Fibroblast of gingiva (primary cell): ENCODE data around the gene PARM1.

Source experiments
- DNase-seq: peaks from one replicate; pipeline ENCODE4 v3.0.0-alpha.2; 2011; ENCODE audit warnings: low read depth

Gene PARM1

DNA sequence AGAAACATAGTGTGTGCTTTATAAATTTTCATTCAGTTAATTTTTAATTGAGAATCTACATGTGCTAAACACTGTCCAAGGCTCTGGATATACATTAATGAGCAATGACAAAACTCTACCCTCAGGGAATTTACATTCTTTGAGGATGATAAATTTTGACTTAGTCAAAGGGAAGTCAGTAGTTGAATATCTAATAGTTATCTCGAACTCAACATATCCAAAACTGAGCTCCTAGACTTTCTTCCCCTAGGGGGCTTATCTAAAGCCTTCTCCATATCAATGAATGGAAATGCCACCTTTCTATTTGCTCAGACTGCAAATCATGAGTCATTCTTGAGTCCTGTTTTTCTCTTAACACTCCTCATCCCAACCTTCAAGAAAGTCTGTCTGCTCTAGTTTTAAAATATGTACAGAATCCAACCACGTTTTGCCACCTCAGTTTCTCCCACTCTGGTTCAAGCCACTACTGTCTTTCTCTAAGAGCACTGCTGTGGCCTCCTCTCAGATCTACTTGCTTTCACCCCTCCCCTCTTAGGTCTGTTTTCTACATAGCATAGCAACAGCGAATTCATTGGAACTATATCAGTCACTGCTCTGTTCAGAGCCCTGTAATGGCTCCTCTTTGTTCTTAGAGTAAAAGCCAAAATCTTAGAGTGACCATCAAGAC, 9.5 kb downstream of the PARM1 start:
- no peak for DNase-seq

DNA sequence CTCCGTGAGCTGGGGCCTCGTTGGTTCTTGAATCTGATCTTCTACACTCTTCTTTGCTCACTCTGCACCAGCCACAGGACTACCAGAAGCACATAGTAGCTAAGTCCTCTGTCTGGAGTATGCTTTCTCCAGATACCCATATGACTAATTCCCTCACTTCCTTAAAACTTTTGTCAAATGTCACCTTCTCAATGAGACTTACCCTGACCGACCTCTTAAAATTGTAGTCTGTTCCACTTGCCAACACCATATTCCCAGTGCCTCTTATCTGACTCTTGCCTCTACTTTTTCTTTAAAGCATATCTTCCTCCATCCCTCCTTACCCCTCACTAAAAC, 10.0 kb downstream of the PARM1 start:
- no peak for DNase-seq

GRCh38 chr4:74944354-74944793, 11.5 kb downstream of the PARM1 start:
- no peak for DNase-seq

DNA sequence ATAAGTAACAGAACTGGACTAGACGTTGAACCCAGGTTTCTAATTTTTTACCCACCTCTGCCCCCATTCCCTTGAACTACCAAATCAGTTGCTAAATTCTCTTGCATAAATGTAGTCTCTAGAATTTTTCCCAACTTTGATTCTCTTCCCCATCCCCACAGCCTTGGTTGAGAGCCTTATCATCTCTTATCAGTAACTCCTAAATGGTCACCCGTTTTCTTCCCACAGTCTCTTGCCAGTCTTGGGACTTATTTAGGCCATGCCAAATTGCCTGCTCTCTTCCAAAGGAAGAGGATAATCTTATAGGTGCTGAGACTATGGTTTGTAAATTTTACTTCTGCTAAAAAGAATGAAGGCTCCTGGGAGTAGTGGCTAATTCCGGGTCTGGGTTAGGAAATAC, 13.3 kb downstream of the PARM1 start:
- no peak for DNase-seq

GRCh38 chr4:74947798-74948197, 14.9 kb downstream of the PARM1 start:
- DNase-seq = no peak

- DNase-seq = no peak
These were observed 15.3 kb downstream of the PARM1 start for GRCh38 chr4:74948236-74948635.

GRCh38 chr4:74950200-74950599, 17.3 kb downstream of the PARM1 start:
- no peak for DNase-seq

- no peak for DNase-seq
These were observed 18.0 kb downstream of the PARM1 start for GRCh38 chr4:74950882-74951281.

- DNase-seq = no peak
These were observed 20.7 kb downstream of the PARM1 start for GRCh38 chr4:74953647-74954046.

GRCh38 chr4:74958881-74959280, 26.0 kb downstream of the PARM1 start:
- no peak for DNase-seq

DNA sequence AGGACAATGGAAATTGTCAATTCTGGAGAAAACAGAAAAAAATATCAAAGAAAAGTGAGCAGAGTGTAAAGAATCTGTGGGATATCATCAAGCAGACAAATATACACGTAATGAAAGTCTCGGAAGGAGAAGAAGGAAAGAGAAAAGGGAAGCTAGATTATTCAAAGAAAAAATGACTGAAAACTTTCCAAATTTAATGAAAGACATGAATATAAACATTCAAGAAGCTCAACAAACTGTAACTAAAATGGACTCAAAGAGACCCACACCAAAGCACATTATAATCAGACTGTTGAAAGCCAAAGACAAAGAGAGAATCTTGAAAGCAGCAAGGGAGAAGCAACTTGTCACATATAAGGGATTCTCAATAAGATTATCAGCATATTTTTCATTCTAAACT, 28.3 kb downstream of the PARM1 start:
- no peak for DNase-seq

DNA sequence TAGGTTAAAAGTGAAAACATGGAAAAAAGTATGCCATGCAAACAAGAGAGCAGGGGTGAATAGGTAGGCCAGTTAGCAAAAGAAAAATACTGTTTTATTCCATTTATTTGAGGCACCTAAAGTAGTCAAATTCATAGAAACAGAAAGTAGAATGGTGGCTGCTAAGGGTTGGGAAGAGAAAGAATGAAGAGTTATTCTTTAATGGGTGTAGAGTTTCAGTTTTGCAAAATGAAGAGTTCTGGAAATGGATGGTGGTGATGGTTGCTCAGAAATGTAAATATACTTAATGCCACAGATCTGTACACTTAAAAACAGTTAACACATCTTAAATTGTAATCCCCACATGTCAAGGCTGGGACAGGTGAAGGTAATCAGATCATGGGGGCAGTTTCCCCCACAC, 29.7 kb downstream of the PARM1 start:
- DNase-seq = no peak

- no peak for DNase-seq
These were observed 31.4 kb downstream of the PARM1 start for GRCh38 chr4:74964311-74964710.

DNA sequence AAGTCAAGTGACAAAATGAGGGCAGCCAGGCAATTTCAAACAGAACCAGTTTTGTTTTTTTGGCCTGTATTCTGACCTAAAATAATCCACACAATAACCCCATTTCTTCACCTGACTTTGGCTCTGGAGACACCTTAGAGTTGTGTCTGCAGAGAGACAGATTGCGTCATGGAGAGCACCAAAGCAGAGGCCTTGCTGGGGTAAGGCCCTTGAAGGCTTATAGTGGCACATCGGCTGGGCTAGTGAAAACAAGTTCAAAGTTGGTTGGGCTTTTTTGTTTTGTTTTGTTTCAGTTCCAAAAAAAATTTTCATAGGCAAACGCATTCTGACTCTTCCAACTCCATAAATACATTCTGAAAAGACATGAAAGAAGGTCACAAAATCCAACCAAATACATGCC, 34.4 kb downstream of the PARM1 start:
- DNase-seq = no peak

- no peak for DNase-seq
These were observed 35.7 kb downstream of the PARM1 start for GRCh38 chr4:74968456-74969164.

GRCh38 chr4:74969507-74970474, 36.9 kb downstream of the PARM1 start:
- no peak for DNase-seq

GRCh38 chr4:74970577-74970976, 37.7 kb downstream of the PARM1 start:
- DNase-seq = no peak

DNA sequence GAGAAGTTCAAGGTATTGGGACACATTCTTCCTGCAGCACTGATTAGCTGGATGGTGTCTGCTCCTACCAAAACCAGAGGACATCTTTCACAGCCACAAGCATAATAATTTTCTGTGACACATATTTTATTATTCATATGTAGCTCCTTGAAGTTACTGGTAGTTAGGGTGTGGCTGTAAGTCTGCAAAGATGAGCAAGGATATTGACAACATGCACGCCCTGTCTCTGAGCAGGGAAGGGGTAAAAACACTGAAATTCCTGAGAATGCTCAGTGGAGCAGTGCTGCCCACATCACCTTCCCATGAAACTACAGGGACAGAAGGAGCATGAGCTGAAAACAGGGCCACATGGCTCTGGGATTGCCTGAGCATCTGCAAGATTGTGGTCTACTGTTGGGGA, 38.9 kb downstream of the PARM1 start:
- DNase-seq = no peak

DNA sequence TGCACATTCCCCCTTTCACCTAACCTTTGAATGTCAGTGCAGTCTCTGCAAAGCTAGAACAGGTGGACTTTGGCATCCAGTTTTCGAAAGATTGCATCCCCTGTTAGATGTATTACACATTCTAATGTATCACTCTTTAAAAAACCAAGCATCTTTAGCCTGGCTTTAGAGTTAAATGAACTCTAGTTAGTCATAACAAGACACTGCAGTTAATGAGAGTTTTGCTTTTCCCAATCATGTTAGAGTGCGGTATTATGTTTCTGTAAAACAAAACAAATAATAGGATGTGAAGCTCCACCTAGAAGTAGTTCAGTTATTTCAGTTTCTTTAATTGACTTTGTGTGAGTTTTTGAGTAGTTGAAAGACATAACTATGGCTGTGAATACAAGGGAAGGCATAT, 42.2 kb downstream of the PARM1 start:
- no peak for DNase-seq

- no peak for DNase-seq
These were observed 43.2 kb downstream of the PARM1 start for GRCh38 chr4:74975848-74976824.

DNA sequence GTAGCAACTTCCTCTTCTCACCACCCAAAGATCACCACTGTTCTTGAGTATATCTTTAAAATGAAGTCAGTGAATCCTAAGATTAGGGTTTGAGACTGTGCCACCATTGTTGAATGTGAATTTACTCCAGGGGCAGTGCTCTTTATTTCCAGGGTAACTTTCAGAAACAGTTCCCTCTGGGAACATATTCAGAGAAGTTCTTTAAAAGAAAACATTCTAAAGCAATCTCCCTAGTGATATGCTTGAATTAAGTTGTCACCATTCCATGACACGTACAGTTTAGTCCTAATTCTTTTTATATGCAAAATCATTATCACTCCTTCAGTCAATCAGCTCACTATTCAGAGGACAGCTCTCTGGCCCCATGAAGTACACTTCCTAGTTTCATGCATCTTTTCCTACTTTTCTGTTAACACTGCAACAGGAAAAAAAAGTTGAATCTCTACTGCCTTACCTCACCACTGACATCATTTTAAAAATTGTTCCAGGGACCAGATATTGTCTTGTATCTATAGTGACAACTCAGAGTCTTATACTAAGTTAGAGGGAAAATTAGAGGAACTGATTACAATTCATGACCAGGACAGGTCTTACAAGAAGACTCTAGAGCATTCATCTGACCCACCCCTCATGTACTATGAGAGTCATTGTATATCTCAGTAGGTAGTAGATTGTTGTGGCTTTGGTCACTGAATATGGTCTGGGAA, 49.8 kb downstream of the PARM1 start:
- DNase-seq = no peak
